ENCODE data around the gene SMOC1.
"Not testable (repeated sequence)": the region's sequence is repeated elsewhere in the genome, so short reads cannot be mapped to it uniquely, and the experiment has no call there.

Gene SMOC1

GRCh38 chr14:69901113-69901951 lies 22.1 kb downstream of the SMOC1 start:
- no peak for DNase-seq

GRCh38 chr14:69903046-69903445 lies 23.8 kb downstream of the SMOC1 start:
- DNase-seq, result not testable (repeated sequence)

- no peak for DNase-seq
Measured at GRCh38 chr14:69904246-69904645, 25.0 kb downstream of the SMOC1 start.

GRCh38 chr14:69906201-69906600 lies 27.0 kb downstream of the SMOC1 start:
- DNase-seq, result no peak

- no peak for DNase-seq
Measured at GRCh38 chr14:69909826-69910550, 30.8 kb downstream of the SMOC1 start.

GRCh38 chr14:69910871-69911270 lies 31.7 kb downstream of the SMOC1 start:
- DNase-seq, result no peak

GRCh38 chr14:69913686-69914085 lies 34.5 kb downstream of the SMOC1 start:
- DNase-seq, result no peak

GRCh38 chr14:69916396-69916795 lies 37.2 kb downstream of the SMOC1 start:
- DNase-seq, result no peak

GRCh38 chr14:69917287-69917686 lies 38.1 kb downstream of the SMOC1 start:
- no peak for DNase-seq

GRCh38 chr14:69919815-69920214 lies 40.6 kb downstream of the SMOC1 start:
- no peak for DNase-seq

- peak; percentile 2 for DNase-seq
Measured at GRCh38 chr14:69921052-69921451, 41.8 kb downstream of the SMOC1 start.

GRCh38 chr14:69922198-69922597 lies 43.0 kb downstream of the SMOC1 start:
- DNase-seq, result no peak

- DNase-seq, result peak; percentile 7
Measured at GRCh38 chr14:69924201-69924600, 45.0 kb downstream of the SMOC1 start.

GRCh38 chr14:69928111-69928523 lies 48.9 kb downstream of the SMOC1 start:
- peak; percentile 4 for DNase-seq

- no peak for DNase-seq
Measured at GRCh38 chr14:69930780-69931379, 51.7 kb downstream of the SMOC1 start.

GRCh38 chr14:69931960-69932359 lies 52.7 kb downstream of the SMOC1 start:
- DNase-seq, result no peak

GRCh38 chr14:69932391-69932790 lies 53.2 kb downstream of the SMOC1 start:
- no peak for DNase-seq

- DNase-seq, result no peak
Measured at GRCh38 chr14:69933623-69934275, 54.5 kb downstream of the SMOC1 start.

GRCh38 chr14:69937367-69938081 lies 58.3 kb downstream of the SMOC1 start:
- DNase-seq, result no peak

GRCh38 chr14:69938751-69939150 lies 59.5 kb downstream of the SMOC1 start:
- DNase-seq, result no peak

GRCh38 chr14:69941768-69942742 lies 62.8 kb downstream of the SMOC1 start:
- DNase-seq, result no peak

All from fibroblast of skin of abdomen (primary cell).